Testis (tissue), 3 donors: ENCODE results near the gene MAGI1. TPM values are rescaled to one million over a fixed set of nuclear protein-coding genes. Genes with fewer than 3 reads are reported as not detected.

Source experiments
- DNase-seq: peaks from one replicate; pipeline ENCODE4 v3.0.0-alpha.2; 2019
- H3K27ac ChIP-seq, 2 donors: fragments of 200-600 bp; sonication (generic); one replicate each; pipeline ENCODE4 v1.5.1; 2019
- H3K27me3 ChIP-seq: fragments of 200-600 bp; sonication (generic); one replicate; pipeline ENCODE4 v1.5.1; 2019
- H3K36me3 ChIP-seq: fragments of 200-600 bp; sonication (generic); one replicate; pipeline ENCODE4 v1.5.1; 2017; ENCODE audit warnings: low read depth; ENCODE audit errors: missing control alignments
- H3K4me1 ChIP-seq: fragments of 200-600 bp; sonication (generic); one replicate; pipeline ENCODE4 v1.5.1; 2019
- H3K4me3 ChIP-seq, 2 donors: fragments of 200-600 bp; sonication (generic); one replicate each; pipeline ENCODE4 v1.5.1; 2017 to 2019
- H3K9me3 ChIP-seq: fragments of 200-600 bp; sonication (generic); one replicate; pipeline ENCODE4 v1.5.1; 2017
- POLR2A ChIP-seq: fragments of 450-650 bp; IDR thresholded peaks from one replicate; pipeline ENCODE4 v1.6.1; 2017; ENCODE audit warnings: antibody characterized with exemption, mild to moderate bottlenecking, moderate library complexity
- WGBS, 2 donors: methylation state at CpG; one replicate each; pipeline ENCODE4 v1.1.5; 2018; 5-methylcytosine and 5-hydroxymethylcytosine counted together
- intact Hi-C: fragments of 100-400 bp; cut with DNase I; formaldehyde crosslinking; loops from one replicate; pipeline ENCODE4 v1.15.1; 2023; ENCODE audit warnings: low total_unique reads
- polyA plus RNA-seq: library from polyadenylated mRNA; stranded (reverse); fragments of 350-450 nt; fragmentation: Illumina TruSeq; extraction: RNeasy Lipid Tissue Mini Kit (QIAGEN cat#74804); gene quantifications from one replicate; pipeline ENCODE4 v1.2.3, GENCODE V29; 2014; ENCODE audit warnings: low read depth, low replicate concordance; ENCODE audit not compliant: insufficient read depth
- total RNA-seq, 2 donors: library from RNA; depleted of rRNA; stranded (reverse); fragments of >200 nt; gene quantifications; one replicate each; pipeline ENCODE4 v1.2.3, GENCODE V29; 2016
- TF ChIP-seq, protein P1 (sequence below), 3 experiments: fragments of 450-650 bp in 2 of 3; fragments of 200-600 bp in 1 of 3; sonication (generic) in 1 of 3; IDR thresholded peaks; one replicate each; pipeline ENCODE4 v1.5.1; 2016 to 2019; ENCODE audit warnings: antibody characterized with exemption in 3 of 3, mild to moderate bottlenecking in 2 of 3, moderate library complexity in 1 of 3

MAGI1 gene
- total and polyA plus RNA-seq, 3 donors from 2014 or later: 55.4 to 60.4 (median 56.1) TPM

DNA sequence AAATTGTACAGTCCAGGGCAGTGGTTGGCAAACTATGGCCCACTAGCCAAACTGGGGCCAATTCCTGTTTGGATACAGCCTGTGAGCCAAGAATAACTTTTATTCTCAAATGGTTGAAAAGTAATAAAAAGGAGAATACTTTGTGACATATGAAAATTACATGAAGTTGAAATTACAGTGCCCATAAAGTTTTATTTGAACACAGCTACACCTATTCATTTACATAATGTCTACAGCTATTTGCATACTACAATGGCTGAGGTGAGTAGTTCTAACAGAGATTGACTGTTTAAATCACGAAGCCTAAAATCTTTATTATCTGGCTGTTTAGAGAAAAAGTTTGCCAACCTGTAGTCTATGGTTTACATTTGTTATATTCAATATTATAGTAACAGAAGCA lies 600.1 kb downstream of the MAGI1 start:
- Histone ChIP-seq H3K4me3 (no peak overlapping the region), H3K27me3 (no peaks in the 10 kb centered on the region), H3K36me3 (no peaks in the 10 kb centered on the region), H3K9me3 (no peaks in the 10 kb centered on the region), H3K27ac (no peak overlapping the region), H3K4me1 (no peaks in the 10 kb centered on the region)
- no peak for TF ChIP-seq POLR2A
- TF ChIP-seq, protein P1, sequence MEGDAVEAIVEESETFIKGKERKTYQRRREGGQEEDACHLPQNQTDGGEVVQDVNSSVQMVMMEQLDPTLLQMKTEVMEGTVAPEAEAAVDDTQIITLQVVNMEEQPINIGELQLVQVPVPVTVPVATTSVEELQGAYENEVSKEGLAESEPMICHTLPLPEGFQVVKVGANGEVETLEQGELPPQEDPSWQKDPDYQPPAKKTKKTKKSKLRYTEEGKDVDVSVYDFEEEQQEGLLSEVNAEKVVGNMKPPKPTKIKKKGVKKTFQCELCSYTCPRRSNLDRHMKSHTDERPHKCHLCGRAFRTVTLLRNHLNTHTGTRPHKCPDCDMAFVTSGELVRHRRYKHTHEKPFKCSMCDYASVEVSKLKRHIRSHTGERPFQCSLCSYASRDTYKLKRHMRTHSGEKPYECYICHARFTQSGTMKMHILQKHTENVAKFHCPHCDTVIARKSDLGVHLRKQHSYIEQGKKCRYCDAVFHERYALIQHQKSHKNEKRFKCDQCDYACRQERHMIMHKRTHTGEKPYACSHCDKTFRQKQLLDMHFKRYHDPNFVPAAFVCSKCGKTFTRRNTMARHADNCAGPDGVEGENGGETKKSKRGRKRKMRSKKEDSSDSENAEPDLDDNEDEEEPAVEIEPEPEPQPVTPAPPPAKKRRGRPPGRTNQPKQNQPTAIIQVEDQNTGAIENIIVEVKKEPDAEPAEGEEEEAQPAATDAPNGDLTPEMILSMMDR (IDR thresholded peaks at IDR 0.05): no peak
- no peak for DNase-seq
- 93 to 94% methylated on average over 1 of the region's 1 CpG for WGBS, 2 donors
- intact Hi-C loops: no loop called here

DNA sequence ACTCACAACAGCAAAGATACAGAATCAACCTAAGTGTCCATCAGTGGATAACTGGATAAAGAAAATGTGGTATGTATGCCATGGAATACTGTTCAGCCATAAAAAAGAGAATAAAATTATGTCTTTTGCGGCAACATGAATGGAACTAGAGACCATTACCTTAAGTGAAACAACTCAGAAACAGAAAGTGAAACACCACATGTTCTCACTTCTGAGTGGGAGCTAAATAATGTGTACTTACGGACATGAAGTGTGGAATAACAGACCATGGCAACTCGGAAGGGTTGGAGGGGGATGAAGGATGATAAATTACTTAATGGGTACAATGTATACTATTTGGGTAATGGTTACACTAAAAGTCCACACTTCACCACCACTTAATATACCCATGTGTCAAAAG lies 600.6 kb downstream of the MAGI1 start:
- no peak for DNase-seq
- 83 to 84% methylated on average over 3 of the region's 3 CpGs for WGBS, 2 donors
- Histone ChIP-seq H3K27me3 (no peaks in the 10 kb centered on the region), H3K4me3 (no peak overlapping the region), H3K9me3 (no peaks in the 10 kb centered on the region), H3K27ac (no peak overlapping the region), H3K36me3 (no peaks in the 10 kb centered on the region), H3K4me1 (no peaks in the 10 kb centered on the region)
- intact Hi-C loops: no loop called here
- no peak for TF ChIP-seq POLR2A
- TF ChIP-seq, protein P1 (IDR thresholded peaks at IDR 0.05): no peak

DNA sequence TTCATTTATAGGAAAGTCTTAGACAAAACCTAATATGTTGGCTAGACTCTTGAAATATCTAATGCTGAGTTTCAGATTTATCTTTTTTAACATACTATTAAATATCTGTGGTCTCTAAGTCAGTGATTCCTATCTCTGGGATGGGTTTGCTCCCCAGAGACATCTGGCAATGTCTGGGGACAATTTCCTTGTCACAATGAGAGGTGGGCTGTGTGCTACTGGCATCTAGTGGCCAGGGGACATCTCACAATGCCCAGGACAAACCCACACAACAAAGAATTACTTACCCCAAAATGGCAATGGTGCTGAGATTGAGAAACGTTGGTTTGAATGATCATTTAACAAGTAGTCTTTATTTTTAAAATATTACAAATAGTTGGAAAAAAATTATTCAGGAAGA lies 602.1 kb downstream of the MAGI1 start:
- 57 to 65% methylated on average over 1 of the region's 1 CpG for WGBS, 2 donors
- Histone ChIP-seq H3K36me3 (no peaks in the 10 kb centered on the region), H3K27me3 (no peaks in the 10 kb centered on the region), H3K4me1 (no peaks in the 10 kb centered on the region), H3K9me3 (no peaks in the 10 kb centered on the region), H3K27ac (no peak overlapping the region), H3K4me3 (no peak overlapping the region)
- intact Hi-C loops: no loop called here
- TF ChIP-seq POLR2A: no peak
- TF ChIP-seq, protein P1 (IDR thresholded peaks at IDR 0.05): peak in 1 of 3 experiments; percentile 14
- DNase-seq: peak; percentile 15

GRCh38 chr3:65433480-65433879 lies 605.2 kb downstream of the MAGI1 start:
- intact Hi-C loops: no loop called here
- Histone ChIP-seq H3K9me3 (no peaks in the 10 kb centered on the region), H3K27me3 (no peaks in the 10 kb centered on the region), H3K4me1 (no peaks in the 10 kb centered on the region), H3K36me3 (no peaks in the 10 kb centered on the region), H3K4me3 (no peak overlapping the region), H3K27ac (no peak overlapping the region)
- no peak for DNase-seq
- TF ChIP-seq, protein P1 (IDR thresholded peaks at IDR 0.05): no peak
- no peak for TF ChIP-seq POLR2A
- 89 to 97% methylated on average over 5 of the region's 5 CpGs for WGBS, 2 donors

DNA sequence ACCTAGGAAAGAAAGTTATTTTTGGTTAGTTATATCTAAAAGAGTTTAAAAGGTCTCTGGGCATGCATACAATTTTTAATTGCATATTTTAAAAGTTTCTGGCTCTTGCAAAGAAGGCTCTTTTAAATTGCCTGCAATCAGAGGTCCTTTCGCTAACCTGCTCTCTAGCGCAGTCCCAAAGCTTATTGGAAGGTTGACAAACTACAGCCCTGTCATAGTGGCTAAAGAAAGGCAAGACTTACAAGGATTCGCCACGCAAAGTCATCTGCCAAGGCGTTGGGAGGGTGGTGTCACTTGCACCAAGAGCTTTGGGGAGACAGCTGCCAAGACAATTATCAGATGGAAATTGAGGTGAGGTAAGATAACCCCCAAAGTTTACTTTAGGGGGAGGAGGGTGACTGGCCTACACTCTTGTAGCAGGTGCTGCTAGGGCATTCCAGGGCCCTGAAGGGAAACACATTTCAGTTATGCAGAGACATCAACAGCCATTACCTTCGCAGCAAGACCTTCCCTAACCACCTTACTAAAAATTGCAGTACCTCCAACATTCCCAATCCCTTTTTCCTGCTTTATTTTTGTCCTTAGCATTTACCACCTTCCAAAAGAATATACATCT lies 606.2 kb downstream of the MAGI1 start:
- no peak overlapping the region for H3K4me3 ChIP-seq
- no peak for DNase-seq
- H3K36me3 ChIP-seq: no peaks in the 10 kb centered on the region
- no peaks in the 10 kb centered on the region for H3K9me3 ChIP-seq
- no peaks in the 10 kb centered on the region for H3K4me1 ChIP-seq
- no peak overlapping the region for H3K27ac ChIP-seq
- intact Hi-C loops: no loop called here
- TF ChIP-seq, protein P1 (IDR thresholded peaks at IDR 0.05): no peak
- TF ChIP-seq POLR2A: no peak
- H3K27me3 ChIP-seq: no peaks in the 10 kb centered on the region
- 93 to 95% methylated on average over 6 of the region's 6 CpGs for whole genome bisulfite sequencing, 2 donors
